ENCODE results near the gene CHCHD6.

Gene CHCHD6

DNA sequence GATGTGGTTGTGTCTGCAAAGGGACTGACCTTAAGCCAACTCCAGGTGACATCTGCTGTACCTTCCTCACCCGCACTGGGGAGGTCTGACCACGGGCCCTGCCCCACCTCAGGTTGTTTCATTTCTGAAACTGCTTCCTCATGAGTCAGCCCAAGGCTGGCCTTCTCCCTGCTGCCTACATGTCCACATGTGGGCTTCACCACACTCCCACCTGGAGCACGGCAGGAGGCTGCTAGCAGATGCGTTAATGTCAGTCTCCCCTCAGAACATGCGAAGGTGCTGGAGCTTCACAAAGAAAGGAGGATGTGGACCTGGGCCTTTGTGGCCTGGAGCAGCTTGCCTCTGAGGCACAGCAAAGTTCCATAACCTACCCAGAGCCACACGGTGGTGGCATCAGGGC lies 209.5 kb downstream of the CHCHD6 start:
- H3K9ac ChIP-seq (ENCODE audit: low read depth, low read length), result no peak overlapping the region
- H3K79me2 ChIP-seq (ENCODE audit: insufficient read depth, low read length), result no peaks in the 10 kb centered on the region
- H4K20me1 ChIP-seq (ENCODE audit: insufficient read depth, low read length), result peaks cover 8% of the 10 kb centered on the region
- DNase-seq (no peak), ATAC-seq (ENCODE audit: insufficient read depth, low read depth) (no peak)
- no peak overlapping the region for H2AFZ ChIP-seq (ENCODE audit: low read depth, low read length)
- H3K27ac ChIP-seq (ENCODE audit: low read length), result peak overlapping the region; percentile 38; the same call in 1 of the 2 replicates
- no peak overlapping the region for H3K4me3 ChIP-seq (ENCODE audit: low read depth in 1 of 2, low read length in 2 of 2)
- peaks cover 24% of the 10 kb centered on the region for H3K4me1 ChIP-seq (ENCODE audit: insufficient read depth, low read length)
- TF ChIP-seq EZH2 (IDR thresholded peaks at IDR 0.05; ENCODE audit: borderline replicate concordance, low read depth, low read length, severe bottlenecking), result no peak
- TF ChIP-seq, protein P1, sequence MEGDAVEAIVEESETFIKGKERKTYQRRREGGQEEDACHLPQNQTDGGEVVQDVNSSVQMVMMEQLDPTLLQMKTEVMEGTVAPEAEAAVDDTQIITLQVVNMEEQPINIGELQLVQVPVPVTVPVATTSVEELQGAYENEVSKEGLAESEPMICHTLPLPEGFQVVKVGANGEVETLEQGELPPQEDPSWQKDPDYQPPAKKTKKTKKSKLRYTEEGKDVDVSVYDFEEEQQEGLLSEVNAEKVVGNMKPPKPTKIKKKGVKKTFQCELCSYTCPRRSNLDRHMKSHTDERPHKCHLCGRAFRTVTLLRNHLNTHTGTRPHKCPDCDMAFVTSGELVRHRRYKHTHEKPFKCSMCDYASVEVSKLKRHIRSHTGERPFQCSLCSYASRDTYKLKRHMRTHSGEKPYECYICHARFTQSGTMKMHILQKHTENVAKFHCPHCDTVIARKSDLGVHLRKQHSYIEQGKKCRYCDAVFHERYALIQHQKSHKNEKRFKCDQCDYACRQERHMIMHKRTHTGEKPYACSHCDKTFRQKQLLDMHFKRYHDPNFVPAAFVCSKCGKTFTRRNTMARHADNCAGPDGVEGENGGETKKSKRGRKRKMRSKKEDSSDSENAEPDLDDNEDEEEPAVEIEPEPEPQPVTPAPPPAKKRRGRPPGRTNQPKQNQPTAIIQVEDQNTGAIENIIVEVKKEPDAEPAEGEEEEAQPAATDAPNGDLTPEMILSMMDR (IDR thresholded peaks at IDR 0.05; ENCODE audit: borderline replicate concordance, extremely low read depth, low read length, poor library complexity, severe bottlenecking), result no peak
- H3K9me3 ChIP-seq (ENCODE audit: insufficient read depth, low read length, severe bottlenecking), result no peaks in the 10 kb centered on the region
- peaks cover 28% of the 10 kb centered on the region for H3K36me3 ChIP-seq (ENCODE audit: insufficient read depth, low read length)
- H3K27me3 ChIP-seq (ENCODE audit: insufficient read depth, low read length, poor library complexity), result no peaks in the 10 kb centered on the region
- no peak overlapping the region for H3K4me2 ChIP-seq (ENCODE audit: insufficient read depth, low read length)

- H3K9ac ChIP-seq (ENCODE audit: low read depth, low read length), result no peak overlapping the region
- TF ChIP-seq EZH2 (IDR thresholded peaks at IDR 0.05; ENCODE audit: borderline replicate concordance, low read depth, low read length, severe bottlenecking), result no peak
- TF ChIP-seq, protein P1 (IDR thresholded peaks at IDR 0.05; ENCODE audit: borderline replicate concordance, extremely low read depth, low read length, poor library complexity, severe bottlenecking), result no peak
- H3K4me1 ChIP-seq (ENCODE audit: insufficient read depth, low read length), result peaks cover 24% of the 10 kb centered on the region
- DNase-seq, result no peak
- no peaks in the 10 kb centered on the region for H3K27me3 ChIP-seq (ENCODE audit: insufficient read depth, low read length, poor library complexity)
- no peak overlapping the region for H3K4me2 ChIP-seq (ENCODE audit: insufficient read depth, low read length)
- no peak overlapping the region for H3K4me3 ChIP-seq (ENCODE audit: low read depth in 1 of 2, low read length in 2 of 2)
- H2AFZ ChIP-seq (ENCODE audit: low read depth, low read length), result no peak overlapping the region
- H3K36me3 ChIP-seq (ENCODE audit: insufficient read depth, low read length), result peaks cover 28% of the 10 kb centered on the region
- no peaks in the 10 kb centered on the region for H3K79me2 ChIP-seq (ENCODE audit: insufficient read depth, low read length)
- ATAC-seq (ENCODE audit: insufficient read depth, low read depth), result no peak
- peaks cover 8% of the 10 kb centered on the region; the same call in 1 of the 2 replicates for H4K20me1 ChIP-seq (ENCODE audit: insufficient read depth, low read length)
- no peak overlapping the region for H3K27ac ChIP-seq (ENCODE audit: low read length)
- no peaks in the 10 kb centered on the region for H3K9me3 ChIP-seq (ENCODE audit: insufficient read depth, low read length, severe bottlenecking)
These were observed 210.2 kb downstream of the CHCHD6 start for GRCh38 chr3:126914226-126914625.

GRCh38 chr3:126915015-126915414 lies 211.0 kb downstream of the CHCHD6 start:
- no peak for DNase-seq
- H3K4me2 ChIP-seq (ENCODE audit: insufficient read depth, low read length), result no peak overlapping the region
- H3K27ac ChIP-seq (ENCODE audit: low read length), result no peak overlapping the region
- ATAC-seq (ENCODE audit: insufficient read depth, low read depth), result no peak
- no peaks in the 10 kb centered on the region for H3K9me3 ChIP-seq (ENCODE audit: insufficient read depth, low read length, severe bottlenecking)
- H3K4me1 ChIP-seq (ENCODE audit: insufficient read depth, low read length), result peaks cover 24% of the 10 kb centered on the region
- TF ChIP-seq, protein P1 (IDR thresholded peaks at IDR 0.05; ENCODE audit: borderline replicate concordance, extremely low read depth, low read length, poor library complexity, severe bottlenecking), result no peak
- no peak for TF ChIP-seq EZH2 (IDR thresholded peaks at IDR 0.05; ENCODE audit: borderline replicate concordance, low read depth, low read length, severe bottlenecking)
- H4K20me1 ChIP-seq (ENCODE audit: insufficient read depth, low read length), result peaks cover 8% of the 10 kb centered on the region; the same call in 1 of the 2 replicates
- no peak overlapping the region for H3K9ac ChIP-seq (ENCODE audit: low read depth, low read length)
- H2AFZ ChIP-seq (ENCODE audit: low read depth, low read length), result no peak overlapping the region
- H3K36me3 ChIP-seq (ENCODE audit: insufficient read depth, low read length), result peaks cover 28% of the 10 kb centered on the region
- no peaks in the 10 kb centered on the region for H3K27me3 ChIP-seq (ENCODE audit: insufficient read depth, low read length, poor library complexity)
- H3K4me3 ChIP-seq (ENCODE audit: low read depth in 1 of 2, low read length in 2 of 2), result no peak overlapping the region
- no peaks in the 10 kb centered on the region for H3K79me2 ChIP-seq (ENCODE audit: insufficient read depth, low read length)

DNA sequence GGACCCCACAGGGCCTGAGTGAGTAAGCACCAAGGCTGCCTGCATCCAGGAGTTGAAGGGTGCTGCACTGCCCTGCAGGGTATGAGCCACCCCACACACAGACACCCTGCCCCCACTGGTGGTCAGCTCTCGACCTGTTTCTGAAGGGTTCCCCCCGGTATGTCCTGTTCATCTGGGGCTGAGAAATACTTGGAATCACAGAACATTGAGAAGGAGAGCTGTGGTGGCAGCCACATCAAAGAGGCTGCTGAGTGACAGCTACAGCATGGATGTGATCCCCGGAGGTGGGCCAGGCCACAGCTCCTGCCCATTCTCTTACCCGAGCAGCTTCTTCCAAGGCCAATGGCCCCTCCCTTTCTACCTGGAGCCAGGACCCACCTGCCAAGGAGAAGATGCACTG lies 212.5 kb downstream of the CHCHD6 start:
- Histone ChIP-seq H3K79me2 (ENCODE audit: insufficient read depth, low read length) (no peaks in the 10 kb centered on the region), H3K4me1 (ENCODE audit: insufficient read depth, low read length) (peaks cover 14% of the 10 kb centered on the region), H4K20me1 (ENCODE audit: insufficient read depth, low read length) (peaks cover 8% of the 10 kb centered on the region; the same call in 1 of the 2 replicates), H3K4me3 (ENCODE audit: low read depth in 1 of 2, low read length in 2 of 2) (no peak overlapping the region), H2AFZ (ENCODE audit: low read depth, low read length) (no peak overlapping the region), H3K9me3 (ENCODE audit: insufficient read depth, low read length, severe bottlenecking) (no peaks in the 10 kb centered on the region), H3K27ac (ENCODE audit: low read length) (no peak overlapping the region), H3K4me2 (ENCODE audit: insufficient read depth, low read length) (no peak overlapping the region), H3K27me3 (ENCODE audit: insufficient read depth, low read length, poor library complexity) (no peaks in the 10 kb centered on the region), H3K9ac (ENCODE audit: low read depth, low read length) (no peak overlapping the region), H3K36me3 (ENCODE audit: insufficient read depth, low read length) (peaks cover 28% of the 10 kb centered on the region)
- no peak for ATAC-seq (ENCODE audit: insufficient read depth, low read depth)
- DNase-seq, result no peak
- TF ChIP-seq EZH2 (IDR thresholded peaks at IDR 0.05; ENCODE audit: borderline replicate concordance, low read depth, low read length, severe bottlenecking), result no peak
- TF ChIP-seq, protein P1 (IDR thresholded peaks at IDR 0.05; ENCODE audit: borderline replicate concordance, extremely low read depth, low read length, poor library complexity, severe bottlenecking), result no peak

Measured in DND-41 (cell line).